Measurements from ENCODE around the gene C1QL3. TPM values are rescaled to one million over a fixed set of nuclear protein-coding genes. Genes with fewer than 3 reads are reported as not detected.

The C1QL3 gene
- total RNA-seq = under 1 TPM in 1 of 3 donors, not detected in 2; 0.16 TPM
- long read RNA-seq, donor 1 = 0 reads
- long read RNA-seq, donor 2 = 0 reads

GRCh38 chr10:16521311-16522016 is at the start of gene C1QL3:
C1QL3 (minus strand) TSS chr10:16521879; CDS start chr10:16521065, 814 bp downstream.
- Histone ChIP-seq H3K4me3 (no peak within 1 kb of the TSS), H3K36me3 (ENCODE audit: low read depth) (no peaks in the 10 kb centered on the region), H3K4me1 (ENCODE audit: low read depth) (peaks cover 7% of the 10 kb centered on the region), H3K9me3 (no peaks in the 10 kb centered on the region)
- intact Hi-C loops (cut with DNase I, micrococcal nuclease) = no loop called here
- no peak for TF ChIP-seq CTCF (IDR thresholded peaks at IDR 0.05)
- DNase-seq = peak; percentile 9 to 44 (median 38)
- ATAC-seq = peak; percentile 64

- DNase-seq (no peak), ATAC-seq (no peak)
- TF ChIP-seq CTCF (IDR thresholded peaks at IDR 0.05) = no peak
- H3K36me3 ChIP-seq (ENCODE audit: low read depth) = no peaks in the 10 kb centered on the region
- no peaks in the 10 kb centered on the region for H3K4me1 ChIP-seq (ENCODE audit: low read depth)
- no peak overlapping the region for H3K4me3 ChIP-seq
- intact Hi-C loops (cut with DNase I, micrococcal nuclease) = no loop called here
- no peaks in the 10 kb centered on the region for H3K9me3 ChIP-seq
Measured at GRCh38 chr10:16570731-16571130, 49.1 kb upstream of the C1QL3 start.

GRCh38 chr10:16566202-16566805 is 44.6 kb upstream of the C1QL3 start:
- ATAC-seq = no peak
- H3K4me1 ChIP-seq (ENCODE audit: low read depth) = no peaks in the 10 kb centered on the region
- H3K4me3 ChIP-seq = no peak overlapping the region
- TF ChIP-seq CTCF (IDR thresholded peaks at IDR 0.05) = no peak
- H3K36me3 ChIP-seq (ENCODE audit: low read depth) = no peaks in the 10 kb centered on the region
- intact Hi-C loops (cut with DNase I, micrococcal nuclease) = no loop called here
- DNase-seq = no peak
- H3K9me3 ChIP-seq = no peaks in the 10 kb centered on the region

GRCh38 chr10:16565604-16566003 is 43.9 kb upstream of the C1QL3 start:
- Histone ChIP-seq H3K4me1 (ENCODE audit: low read depth) (no peaks in the 10 kb centered on the region), H3K4me3 (no peak overlapping the region), H3K9me3 (no peaks in the 10 kb centered on the region), H3K36me3 (ENCODE audit: low read depth) (no peaks in the 10 kb centered on the region)
- intact Hi-C loops (cut with DNase I, micrococcal nuclease) = no loop called here
- ATAC-seq = no peak
- TF ChIP-seq CTCF (IDR thresholded peaks at IDR 0.05) = no peak
- DNase-seq = no peak

GRCh38 chr10:16562891-16563290 is 41.2 kb upstream of the C1QL3 start:
- no peaks in the 10 kb centered on the region for H3K36me3 ChIP-seq (ENCODE audit: low read depth)
- no peak overlapping the region for H3K4me3 ChIP-seq
- H3K9me3 ChIP-seq = no peaks in the 10 kb centered on the region
- intact Hi-C loops (cut with DNase I, micrococcal nuclease) = no loop called here
- DNase-seq = no peak
- ATAC-seq = no peak
- no peak for TF ChIP-seq CTCF (IDR thresholded peaks at IDR 0.05)
- no peaks in the 10 kb centered on the region for H3K4me1 ChIP-seq (ENCODE audit: low read depth)

Measured in mucosa of descending colon (tissue), 3 donors.